Measurements from ENCODE around the gene TMEM106C.

- no peak for TF ChIP-seq CTCF (IDR thresholded peaks at IDR 0.05 in 2 of 3, conservative IDR thresholded peaks at IDR 0.05 in 1 of 3; ENCODE audit: control insufficient read depth in 2 of 3, extremely low read depth in 1 of 3, insufficient read depth in 1 of 3, low read depth in 3 of 3, low read length in 3 of 3)
- TF ChIP-seq REST (IDR thresholded peaks at IDR 0.05; ENCODE audit: low read depth, low read length): no peak
- TF ChIP-seq CREB1 (IDR thresholded peaks at IDR 0.05; ENCODE audit: low read depth): no peak
- no peak for TF ChIP-seq MAX (IDR thresholded peaks at IDR 0.05; ENCODE audit: low read depth, low read length)
- no peak for TF ChIP-seq GATAD2B (conservative IDR thresholded peaks at IDR 0.05; ENCODE audit: low read depth)
- no peak for TF ChIP-seq PAX8 (IDR thresholded peaks at IDR 0.05)
- no peak for TF ChIP-seq RFX5 (IDR thresholded peaks at IDR 0.05; ENCODE audit: low read depth, low read length)
- TF ChIP-seq ESRRA (IDR thresholded peaks at IDR 0.05; ENCODE audit: low read length): no peak
- no peak for TF ChIP-seq TAF1 (IDR thresholded peaks at IDR 0.05; ENCODE audit: borderline replicate concordance, low read depth, low read length)
- no peak for TF ChIP-seq FOXM1 (IDR thresholded peaks at IDR 0.05; ENCODE audit: low read depth, low read length)
Observed at GRCh38 chr12:48017921-48018617, 54.7 kb downstream of the TMEM106C start.

All from GM12878 (cell line).